Endothelial cell of umbilical vein (primary cell): ENCODE results near the gene MID2. TPM values are rescaled to one million over a fixed set of nuclear protein-coding genes. Genes with fewer than 3 reads are reported as not detected.
"Not testable (repeated sequence)": the region's sequence is repeated elsewhere in the genome, so short reads cannot be mapped to it uniquely, and the experiment has no call there.

Experiments
- BruUV-seq: library from RNA; stranded (reverse); fragments of 400-500 nt; replicated peaks from 2 replicates; lab custom pipeline; 2021; lab: Mats Ljungman, UMichigan
- CTCF ChIA-PET: fragments of 300-600, 350-600 bp; sonication (Branson Sonifier 250); formaldehyde crosslinking; loops from one replicate; lab custom pipeline; 2021; ENCODE audit warnings: antibody characterized with exemption, inconsistent platforms; lab: Charles Lee
- POLR2A ChIA-PET: fragments of 300-600, 350-600 bp; sonication (Branson Sonifier 250); formaldehyde crosslinking; loops from one replicate; lab custom pipeline; 2021; ENCODE audit warnings: antibody characterized with exemption, inconsistent platforms; lab: Charles Lee
- DNase-seq: peaks from one replicate; pipeline ENCODE4 v3.0.0-alpha.2; 2011; ENCODE audit warnings: low read depth, low spot score
- FAIRE-seq: peaks from 2 replicates; lab custom pipeline; 2011; peaks lifted over from hg19 to GRCh38; lab: Jason Lieb, UNC
- H2AFZ ChIP-seq: 2 replicates; pipeline ENCODE4 v1.6.0; 2012; ENCODE audit warnings: low read depth, low read length, control low read depth, inconsistent platforms
- H3K27ac ChIP-seq: 2 replicates; pipeline ENCODE4 v1.5.1; 2011; ENCODE audit warnings: low read depth, mild to moderate bottlenecking, control low read depth, low read length, moderate library complexity; ENCODE audit not compliant: insufficient read depth
- H3K27me3 ChIP-seq, 2 experiments: 2 replicates each; pipeline versions ENCODE4 v1.6.0 to v1.6.1; 2011; ENCODE audit warnings: low read length in 2 of 2, mixed read lengths in 1 of 2; ENCODE audit not compliant: control insufficient read depth in 2 of 2, insufficient read depth in 2 of 2
- H3K36me3 ChIP-seq, 2 experiments: 2 replicates in 1 of 2; 3 replicates in 1 of 2; pipeline ENCODE4 v1.5.1; 2011; ENCODE audit warnings: low read length in 2 of 2, mild to moderate bottlenecking in 1 of 2, moderate library complexity in 1 of 2; ENCODE audit not compliant: control insufficient read depth in 2 of 2, insufficient read depth in 2 of 2; ENCODE audit errors: extremely low read depth in 1 of 2
- H3K4me1 ChIP-seq: 3 replicates; pipeline ENCODE4 v1.5.1; 2011; ENCODE audit warnings: mild to moderate bottlenecking, low read length; ENCODE audit not compliant: control insufficient read depth, insufficient read depth; ENCODE audit errors: extremely low read depth
- H3K4me2 ChIP-seq: 2 replicates; pipeline ENCODE4 v1.6.1; 2011; ENCODE audit warnings: low read length, control low read depth, mixed read lengths; ENCODE audit not compliant: insufficient read depth
- H3K4me3 ChIP-seq, 3 experiments: fragments of 200-600 bp in 1 of 3; sonication (generic), shearing (Covaris generic) in 1 of 3; replicated peaks in 1 of 3; 2 replicates each; pipeline ENCODE4 v1.5.1; 2011 to 2016; ENCODE audit warnings: control low read depth in 3 of 3, low read length in 3 of 3, mild to moderate bottlenecking in 2 of 3, inconsistent platforms in 1 of 3, low read depth in 1 of 3, moderate library complexity in 1 of 3; ENCODE audit not compliant: insufficient read depth in 1 of 3
- H3K79me2 ChIP-seq: 2 replicates; pipeline ENCODE4 v1.6.0; 2012; ENCODE audit warnings: low read length, inconsistent platforms; ENCODE audit not compliant: control insufficient read depth, insufficient read depth
- H3K9ac ChIP-seq: replicated peaks from 2 replicates; pipeline ENCODE3; 2011; ENCODE audit warnings: low read length, control low read depth; ENCODE audit not compliant: insufficient read depth; ENCODE audit errors: extremely low read depth
- H3K9me1 ChIP-seq: replicated peaks from 3 replicates; pipeline ENCODE4 v1.6.0; 2011; ENCODE audit warnings: mild to moderate bottlenecking, low read length; ENCODE audit not compliant: control insufficient read depth, insufficient read depth; ENCODE audit errors: extremely low read depth
- H3K9me3 ChIP-seq: replicated peaks from 2 replicates; pipeline ENCODE4 v1.5.1; 2012; ENCODE audit warnings: low read length, inconsistent platforms; ENCODE audit not compliant: control insufficient read depth, insufficient read depth
- H4K20me1 ChIP-seq: replicated peaks from 2 replicates; pipeline ENCODE3; 2011; ENCODE audit warnings: mild to moderate bottlenecking, low read length; ENCODE audit not compliant: control insufficient read depth, insufficient read depth; ENCODE audit errors: extremely low read depth
- FOS ChIP-seq: IDR thresholded peaks from 2 replicates; pipeline ENCODE4 v1.6.1; 2011; ENCODE audit warnings: mild to moderate bottlenecking, low read length, moderate library complexity, borderline replicate concordance; ENCODE audit not compliant: insufficient read depth
- MYC ChIP-seq: IDR thresholded peaks from one replicate; pipeline ENCODE4 v1.6.1; 2011; ENCODE audit warnings: mild to moderate bottlenecking, low read depth, low read length
- POLR2A ChIP-seq: IDR thresholded peaks from 2 replicates; pipeline ENCODE4 v1.6.1; 2012; ENCODE audit warnings: low read depth, mild to moderate bottlenecking, control low read depth, low read length
- dilution Hi-C: fragments of 300-500 bp; cut with MboI; formaldehyde crosslinking; loops from one replicate; pipeline ENCODE4 v1.15.0; 2019; ENCODE audit warnings: low sequenced_read_pairs; ENCODE audit not compliant: extremely low pct_ligation_motif_present
- intact Hi-C: fragments of 100-400 bp; cut with micrococcal nuclease; formaldehyde crosslinking; loops from one replicate; pipeline ENCODE4 v1.10.0; 2022
- polyA plus RNA-seq, 4 experiments: library from polyadenylated mRNA; depleted of rRNA in 3 of 4; stranded (reverse) in 3 of 4; unstranded in 1 of 4; fragments of >200 nt; gene quantifications; 2 replicates each; pipeline versions ENCODE4 v1.2.1 to v1.2.3, GENCODE V29; 2011 to 2012; ENCODE audit warnings: missing spikeins in 1 of 4
- total RNA-seq: library from RNA; stranded (reverse); gene quantifications from 2 replicates; pipeline ENCODE4 v1.2.3, GENCODE V29; 2021
- TF ChIP-seq, protein P1 (sequence below): IDR thresholded peaks from 2 replicates; pipeline ENCODE4 v1.6.1; 2011; ENCODE audit not compliant: insufficient read depth, insufficient read length

MID2 gene
- total and polyA plus RNA-seq, 2 donors (not counting 3 experiments of a cell fraction or from before 2014, with no cell fraction given): 16.4 to 25.3 TPM

DNA sequence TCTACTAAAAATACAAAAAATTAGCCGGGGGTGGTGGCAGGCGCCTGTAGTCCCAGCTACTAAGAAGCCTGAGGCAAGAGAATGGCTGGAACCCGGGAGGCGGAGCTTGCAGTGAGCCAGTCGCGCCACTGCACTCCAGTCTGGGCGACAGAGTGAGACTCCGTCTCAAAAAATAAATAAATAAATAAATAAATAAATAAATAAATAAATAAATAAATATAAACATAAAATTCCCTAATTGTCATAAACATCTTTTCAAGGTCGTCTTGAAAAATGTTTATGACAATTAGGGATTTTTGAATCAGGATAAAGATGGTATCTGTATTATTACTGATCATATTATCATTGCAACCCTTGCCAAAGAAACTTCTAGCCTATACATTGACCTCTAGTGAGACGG is 15.6 kb upstream of the MID2 start:
- H3K9me3 ChIP-seq, H3K4me2 ChIP-seq, H3K36me3 ChIP-seq, H3K4me3 ChIP-seq, DNase-seq, H3K27me3 ChIP-seq, H3K9me1 ChIP-seq, POLR2A ChIA-PET, dilution Hi-C loops, BruUV-seq, H3K79me2 ChIP-seq, intact Hi-C loops, H3K9ac ChIP-seq, FAIRE-seq, H3K27ac ChIP-seq, H3K4me1 ChIP-seq, H4K20me1 ChIP-seq, H2AFZ ChIP-seq: not testable (repeated sequence)
- CTCF ChIA-PET: interaction anchor here (1.0 kb wide), 1 partner anchor 23 kb away, joined by 3 read pairs; no protein-coding TSS in a partner anchor

DNA sequence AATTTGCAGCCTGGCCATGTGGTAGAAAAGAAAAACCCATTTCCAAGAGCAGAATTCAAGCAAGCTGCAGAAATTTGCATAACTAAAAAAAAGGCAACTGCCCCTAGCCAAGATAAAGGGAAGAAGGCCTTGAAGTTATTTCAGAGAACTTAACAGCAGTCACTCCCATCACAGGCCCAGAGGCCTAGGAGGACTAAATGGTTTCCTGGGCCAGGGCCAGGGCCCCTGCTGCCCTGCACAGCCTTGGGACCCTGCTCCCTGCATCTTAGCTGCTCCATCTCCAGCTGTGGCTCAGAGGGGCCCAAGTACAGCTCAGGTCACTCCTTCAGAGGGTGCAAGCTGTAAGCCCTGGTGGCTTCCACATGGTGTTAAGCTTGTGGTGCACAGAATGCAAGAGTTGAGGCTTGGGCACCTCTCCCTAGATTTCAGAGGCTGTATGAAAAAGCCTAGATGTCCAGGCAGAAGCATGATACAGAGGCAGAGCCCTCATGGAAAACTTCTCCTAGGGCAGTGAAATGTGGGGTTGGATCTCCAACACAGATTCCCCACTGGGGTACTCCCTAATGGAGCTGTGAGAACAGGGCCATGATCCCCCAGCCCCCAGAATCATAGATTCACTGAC is 6.7 kb upstream of the MID2 start:
- POLR2A ChIA-PET: no interaction called here
- no TSS peak for BruUV-seq
- Histone ChIP-seq H3K36me3 (no peaks in the 10 kb centered on the region), H3K9me1 (no peaks in the 10 kb centered on the region), H2AFZ (no peak overlapping the region), H3K4me3 (no peak overlapping the region), H3K9ac (no peak overlapping the region), H3K9me3 (no peaks in the 10 kb centered on the region), H3K4me1 (peaks cover 7% of the 10 kb centered on the region), H4K20me1 (no peaks in the 10 kb centered on the region), H3K27ac (no peak overlapping the region), H3K79me2 (no peaks in the 10 kb centered on the region), H3K27me3 (no peaks in the 10 kb centered on the region), H3K4me2 (no peak overlapping the region)
- TF ChIP-seq POLR2A: no peak
- TF ChIP-seq MYC: no peak
- no peak for TF ChIP-seq FOS
- TF ChIP-seq, protein P1, sequence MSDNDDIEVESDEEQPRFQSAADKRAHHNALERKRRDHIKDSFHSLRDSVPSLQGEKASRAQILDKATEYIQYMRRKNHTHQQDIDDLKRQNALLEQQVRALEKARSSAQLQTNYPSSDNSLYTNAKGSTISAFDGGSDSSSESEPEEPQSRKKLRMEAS: no peak
- FAIRE-seq (no peak), DNase-seq (no peak)
- CTCF ChIA-PET: no interaction called here
- intact Hi-C loops (no loop called here), dilution Hi-C loops (no loop called here)
